HG03520 (cell line): ENCODE measurements around the gene AXDND1.
"Not testable (repeated sequence)": the region's sequence is repeated elsewhere in the genome, so short reads cannot be mapped to it uniquely, and the experiment has no call there.

Experiments used
- ATAC-seq: cut with Tn5 transposase; IDR thresholded peaks from one replicate; pipeline ENCODE4 v1.9.1; 2021; ENCODE audit warnings: mild to moderate bottlenecking, moderate library complexity; ENCODE audit not compliant: unreplicated experiment

The AXDND1 gene

GRCh38 chr1:179366093-179366800, 476 bp downstream of the AXDND1 start:
- peak; percentile 6 for ATAC-seq

DNA sequence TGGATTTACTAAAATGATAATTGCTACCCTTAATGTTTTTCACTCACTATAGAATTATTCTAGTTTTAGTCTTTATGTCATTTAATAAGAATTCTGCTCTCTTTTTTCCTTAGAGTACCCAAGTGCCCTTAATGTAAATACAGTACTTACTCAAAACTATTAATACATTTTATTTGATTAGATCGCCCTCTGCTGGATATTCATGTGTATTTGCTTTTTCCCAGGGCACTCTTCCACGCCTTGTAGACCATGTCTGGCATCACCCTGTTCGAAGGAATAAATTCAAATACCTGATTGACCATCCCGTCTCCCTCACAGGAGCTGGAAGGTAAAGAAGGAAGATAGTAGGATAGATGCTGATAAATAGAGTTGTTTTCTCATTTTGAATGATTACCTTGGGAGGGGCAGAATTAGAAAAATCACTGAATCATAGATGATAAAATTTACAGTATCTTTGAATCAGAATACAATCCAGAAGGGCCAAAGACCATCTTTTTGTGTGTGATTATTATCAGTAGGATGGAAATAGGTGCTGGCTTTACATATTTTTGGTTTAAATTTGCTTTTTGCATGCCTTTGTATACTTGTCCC, 4.1 kb downstream of the AXDND1 start:
- ATAC-seq: no peak

DNA sequence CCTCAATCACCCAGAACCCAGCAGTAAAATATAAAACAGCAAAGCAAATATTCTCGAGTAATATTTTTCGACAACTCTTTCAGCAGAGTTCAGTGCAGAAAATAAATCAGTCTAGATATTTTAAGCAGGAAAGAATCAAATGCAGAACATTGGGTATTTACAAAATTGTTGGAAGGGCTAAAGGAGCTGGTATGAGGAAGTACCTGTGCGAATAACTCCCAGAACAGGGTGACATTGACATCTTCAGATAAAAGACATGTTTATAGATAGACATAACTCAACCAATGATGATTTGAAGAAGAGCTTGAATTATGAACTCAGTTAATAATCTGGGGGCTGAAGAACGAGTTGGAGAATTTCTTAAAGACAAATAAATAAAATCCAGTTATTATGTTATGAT, 6.4 kb downstream of the AXDND1 start:
- ATAC-seq: no peak

DNA sequence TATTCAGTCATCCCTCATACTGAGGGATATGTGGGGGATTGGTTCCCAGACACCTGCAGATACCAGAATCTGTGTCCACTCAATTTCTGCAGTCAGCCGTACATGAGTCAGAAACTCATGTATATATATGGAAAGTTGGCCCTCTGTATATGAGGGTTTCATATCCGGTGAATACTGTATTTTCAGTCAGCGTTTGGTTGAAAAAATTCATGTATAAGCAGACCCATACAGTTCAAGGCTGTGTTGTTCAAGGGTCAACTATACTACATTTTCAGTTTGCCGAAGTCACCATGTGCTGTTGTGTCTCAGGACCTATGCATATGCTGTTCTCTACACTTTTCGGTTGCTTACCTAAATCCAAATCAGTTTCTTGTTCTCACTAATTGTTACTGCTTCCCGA, 10.5 kb downstream of the AXDND1 start:
- ATAC-seq: no peak

- ATAC-seq: no peak
Measured at GRCh38 chr1:179380299-179380698, 14.5 kb downstream of the AXDND1 start.

- ATAC-seq: no peak
Measured at GRCh38 chr1:179384027-179384426, 18.3 kb downstream of the AXDND1 start.

- no peak for ATAC-seq
Measured at GRCh38 chr1:179385510-179385909, 19.7 kb downstream of the AXDND1 start.

- ATAC-seq: no peak
Measured at GRCh38 chr1:179393721-179394120, 27.9 kb downstream of the AXDND1 start.

DNA sequence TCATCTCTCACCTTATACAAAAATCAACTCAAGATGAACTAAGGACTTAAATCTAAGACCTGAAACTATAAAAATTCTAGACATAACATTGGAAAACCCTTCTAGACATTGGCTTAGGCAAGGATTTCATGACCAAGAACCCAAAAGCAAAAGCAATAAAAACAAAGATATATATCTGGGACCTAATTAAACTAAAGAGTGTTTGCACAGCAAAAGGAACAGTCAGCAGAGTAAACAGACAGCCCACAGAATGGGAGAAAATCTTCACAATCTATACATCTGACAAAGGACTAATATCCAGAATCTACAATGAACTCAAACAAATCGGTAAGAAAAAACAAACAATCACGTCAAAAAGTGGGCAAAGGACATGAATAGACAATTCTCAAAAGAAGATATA, 33.6 kb downstream of the AXDND1 start:
- ATAC-seq: not testable (repeated sequence)

DNA sequence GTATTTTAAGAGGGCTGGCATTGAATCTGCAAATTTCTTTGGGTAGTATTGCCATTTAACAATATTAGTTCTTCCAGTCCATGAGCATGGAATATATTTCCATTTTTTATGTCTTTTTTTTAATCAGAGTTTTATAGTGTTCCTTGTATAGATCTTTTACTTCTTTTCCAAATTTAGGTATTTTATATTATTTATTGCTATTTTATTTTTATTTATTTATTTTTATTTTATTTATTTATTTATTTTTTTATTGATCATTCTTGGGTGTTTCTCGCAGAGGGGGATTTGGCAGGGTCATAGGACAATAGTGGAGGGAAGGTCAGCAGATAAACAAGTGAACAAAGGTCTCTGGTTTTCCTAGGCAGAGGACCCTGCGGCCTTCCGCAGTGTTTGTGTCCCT, 52.0 kb downstream of the AXDND1 start:
- not testable (repeated sequence) for ATAC-seq

- not testable (repeated sequence) for ATAC-seq
Measured at GRCh38 chr1:179418706-179419105, 52.9 kb downstream of the AXDND1 start.

DNA sequence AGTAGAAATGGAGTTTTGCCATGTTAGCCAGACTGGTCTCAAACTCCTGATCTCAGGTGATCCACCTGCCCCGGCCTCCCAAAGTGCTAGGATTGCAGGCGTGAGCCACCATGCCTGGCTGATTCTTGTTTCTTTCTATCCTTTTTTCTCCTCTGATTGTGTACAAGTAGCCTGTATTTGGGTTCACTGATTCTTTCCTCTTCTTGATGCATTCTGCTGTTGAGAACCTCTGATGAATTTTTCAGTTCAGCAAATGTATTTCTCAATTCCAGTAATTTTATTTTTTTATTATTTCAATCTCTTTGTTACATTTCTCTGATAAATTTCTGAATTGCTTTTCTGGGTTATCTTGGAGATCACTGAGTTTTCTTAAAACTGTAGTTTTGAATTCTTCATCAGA, 58.8 kb downstream of the AXDND1 start:
- no peak for ATAC-seq

GRCh38 chr1:179425186-179425585, 59.4 kb downstream of the AXDND1 start:
- no peak for ATAC-seq

DNA sequence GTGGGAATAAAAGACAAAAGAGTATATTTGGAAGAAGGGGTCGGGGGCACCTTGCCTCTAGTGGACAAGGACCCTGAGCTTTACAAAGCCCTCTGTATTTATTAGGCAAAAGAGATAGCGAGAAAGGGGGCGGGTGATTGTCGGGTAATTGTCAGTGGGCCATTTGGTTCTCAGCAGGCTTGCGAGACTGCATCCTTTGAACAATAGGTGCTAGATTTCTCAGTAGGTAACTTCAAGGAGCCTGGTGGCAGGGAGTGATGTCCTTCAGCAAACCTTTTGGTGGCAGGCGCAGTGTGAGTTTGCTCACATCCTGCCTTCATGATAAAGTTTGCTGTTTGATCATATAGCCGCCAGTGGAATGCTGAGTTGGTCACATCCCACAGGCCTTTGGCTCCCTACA, 71.4 kb downstream of the AXDND1 start:
- no peak for ATAC-seq

GRCh38 chr1:179439646-179440045, 73.9 kb downstream of the AXDND1 start:
- not testable (repeated sequence) for ATAC-seq

GRCh38 chr1:179440301-179440700, 74.5 kb downstream of the AXDND1 start:
- not testable (repeated sequence) for ATAC-seq

DNA sequence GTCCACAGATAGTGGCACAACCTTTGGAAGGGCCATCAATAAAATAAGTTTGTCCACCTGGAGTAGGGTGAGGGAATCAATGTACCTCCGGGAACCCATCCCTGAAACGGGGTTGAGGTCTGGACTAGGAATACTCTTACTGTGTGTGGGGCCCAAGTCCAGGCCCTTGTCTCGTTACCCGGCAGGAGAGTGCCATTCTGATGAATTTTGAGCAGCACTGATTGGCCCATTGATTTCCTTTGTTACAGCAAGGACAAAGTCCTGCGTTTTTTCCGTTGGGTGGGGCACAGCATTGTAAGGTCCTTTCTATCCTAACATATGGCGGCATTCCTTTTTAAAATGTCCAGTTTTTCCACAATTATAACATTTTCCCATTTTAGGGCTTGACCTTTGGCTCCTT, 75.2 kb downstream of the AXDND1 start:
- ATAC-seq: no peak

DNA sequence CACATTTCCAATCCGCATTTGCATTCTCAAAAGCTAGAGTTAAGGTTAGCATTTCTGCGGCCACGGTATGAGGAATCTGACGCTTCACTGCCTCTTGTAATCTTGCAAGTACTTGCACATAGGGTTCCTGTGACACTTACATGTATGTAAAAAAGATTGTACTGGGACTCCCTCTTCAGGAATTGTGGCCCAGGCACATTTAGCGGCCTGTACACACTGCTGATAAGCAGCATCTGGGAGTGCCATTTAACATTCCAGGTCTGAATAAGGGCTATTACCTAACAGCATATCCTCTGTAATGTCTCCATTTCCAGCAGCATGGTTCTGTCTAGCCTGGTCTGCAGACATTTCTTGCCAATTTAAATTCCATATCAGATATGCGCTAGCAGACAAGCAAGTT, 75.7 kb downstream of the AXDND1 start:
- ATAC-seq: no peak

DNA sequence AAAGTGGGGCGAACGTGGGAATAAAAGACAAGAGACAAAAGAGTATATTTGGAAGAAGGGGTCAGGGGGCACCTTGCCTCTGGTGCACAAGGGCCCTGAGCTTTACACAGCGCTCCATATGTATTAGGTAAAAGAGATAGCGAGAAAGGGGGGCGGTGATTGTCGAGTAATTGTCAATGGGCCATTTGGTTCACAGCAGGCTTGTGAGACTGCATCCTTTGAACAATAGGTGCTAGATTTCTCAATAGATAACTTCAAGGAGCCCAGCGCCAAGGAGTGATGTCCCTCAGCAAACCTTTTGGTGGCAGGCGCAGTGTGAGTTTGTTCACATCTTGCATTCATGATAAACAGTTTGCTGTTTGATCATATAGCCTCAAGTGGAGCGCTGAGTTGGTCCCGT, 77.1 kb downstream of the AXDND1 start:
- ATAC-seq: not testable (repeated sequence)

- ATAC-seq: no peak
Measured at GRCh38 chr1:179445593-179445992, 79.8 kb downstream of the AXDND1 start.

DNA sequence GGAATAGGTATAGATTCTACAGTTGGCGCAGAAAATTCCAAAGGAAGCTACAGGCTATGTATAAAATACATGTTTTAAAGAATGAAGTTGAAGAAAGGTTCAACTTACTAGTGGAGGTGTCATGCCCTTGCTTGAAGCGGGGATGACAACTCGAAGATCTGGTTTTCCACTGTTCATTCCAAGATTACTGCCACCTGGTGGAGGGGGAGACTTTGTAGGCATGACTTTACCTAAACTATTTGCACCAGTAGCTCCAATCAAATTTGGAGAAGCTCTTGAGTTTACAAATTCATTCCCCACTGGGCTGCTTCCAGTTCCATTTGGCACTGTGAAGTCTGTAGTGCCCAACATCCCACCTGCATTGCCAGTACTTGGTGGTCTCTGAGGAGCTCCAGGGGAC, 81.7 kb downstream of the AXDND1 start:
- no peak for ATAC-seq

DNA sequence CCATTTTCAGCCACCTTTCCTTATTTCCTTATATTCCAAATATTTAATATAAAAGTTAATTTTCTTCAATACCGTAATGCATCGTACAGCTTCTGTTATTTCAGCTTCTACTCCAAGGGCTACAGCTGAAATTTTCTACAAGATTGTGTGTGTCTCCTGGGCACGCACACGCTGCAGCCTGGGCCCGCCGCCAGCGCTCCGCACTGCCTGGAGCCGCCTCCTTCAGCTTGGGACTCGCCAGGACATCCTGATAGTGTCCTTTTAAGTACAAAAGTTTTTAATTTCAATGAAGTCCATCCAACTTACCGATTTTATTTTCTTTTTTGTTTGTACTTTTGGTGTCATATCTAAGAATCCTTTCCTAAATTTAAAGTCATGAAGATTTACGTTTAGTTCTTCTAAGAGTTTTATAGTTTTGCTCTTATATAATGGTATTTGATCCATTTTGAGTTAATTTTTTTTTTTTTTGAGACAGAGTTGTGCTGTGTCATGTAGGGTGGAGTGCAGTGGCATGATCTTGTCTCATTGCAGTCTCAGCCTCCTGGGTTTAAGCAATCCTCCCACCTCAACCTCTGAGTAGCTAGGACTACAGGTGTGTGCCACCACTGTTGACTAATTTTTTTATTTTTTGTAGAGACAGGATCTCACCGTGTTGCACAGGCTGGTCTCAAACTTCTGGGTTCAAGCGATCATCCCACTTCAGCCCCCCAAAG, 82.8 kb downstream of the AXDND1 start:
- ATAC-seq: no peak
